GM10847 (cell line): ENCODE data around the gene IFT122.

Experiments used
- POLR2A ChIP-seq: IDR thresholded peaks from 2 replicates; pipeline ENCODE4 v1.6.1; 2011; ENCODE audit not compliant: insufficient read length; ENCODE audit errors: extremely low read depth

Gene IFT122

GRCh38 chr3:129429602-129430001, 10.4 kb upstream of the IFT122 start:
- TF ChIP-seq POLR2A = no peak

GRCh38 chr3:129432036-129432435, 8.0 kb upstream of the IFT122 start:
- TF ChIP-seq POLR2A = no peak

- no peak for TF ChIP-seq POLR2A
These were observed 7.4 kb upstream of the IFT122 start for GRCh38 chr3:129432671-129433070.

GRCh38 chr3:129433565-129433964, 6.5 kb upstream of the IFT122 start:
- no peak for TF ChIP-seq POLR2A

GRCh38 chr3:129434140-129434539, 5.9 kb upstream of the IFT122 start:
- TF ChIP-seq POLR2A = no peak

- no peak for TF ChIP-seq POLR2A
These were observed 4.7 kb upstream of the IFT122 start for GRCh38 chr3:129435367-129435766.

GRCh38 chr3:129439226-129439816, 703 bp upstream of the IFT122 start:
- no peak for TF ChIP-seq POLR2A

GRCh38 chr3:129440618-129441190, 680 bp downstream of the IFT122 start:
- no peak for TF ChIP-seq POLR2A

GRCh38 chr3:129441215-129441614, 1.2 kb downstream of the IFT122 start:
- TF ChIP-seq POLR2A = no peak

GRCh38 chr3:129441782-129442181, 1.8 kb downstream of the IFT122 start:
- TF ChIP-seq POLR2A = no peak

- TF ChIP-seq POLR2A = no peak
These were observed 2.5 kb downstream of the IFT122 start for GRCh38 chr3:129442486-129442885.

- TF ChIP-seq POLR2A = no peak
These were observed 2.9 kb downstream of the IFT122 start for GRCh38 chr3:129442947-129443346.

- TF ChIP-seq POLR2A = no peak
These were observed 5.4 kb downstream of the IFT122 start for GRCh38 chr3:129445471-129445870.

GRCh38 chr3:129446926-129447325, 6.9 kb downstream of the IFT122 start:
- TF ChIP-seq POLR2A = no peak

GRCh38 chr3:129448186-129448895, 8.3 kb downstream of the IFT122 start:
- no peak for TF ChIP-seq POLR2A

GRCh38 chr3:129449279-129450115, 9.5 kb downstream of the IFT122 start:
- TF ChIP-seq POLR2A = no peak

GRCh38 chr3:129453732-129454131, 13.7 kb downstream of the IFT122 start:
- no peak for TF ChIP-seq POLR2A
